NT2/D1 (cell line): ENCODE data around the gene OGDHL.

ENCODE experiments used
- YY1 ChIP-seq: IDR thresholded peaks from 2 replicates; pipeline ENCODE4 v1.6.1; 2011; ENCODE audit not compliant: insufficient read length, insufficient read depth
- ZNF274 ChIP-seq: IDR thresholded peaks from 2 replicates; pipeline ENCODE4 v1.6.1; 2011; ENCODE audit warnings: mild to moderate bottlenecking, low read depth, low read length

GRCh38 chr10:49743464-49744075 is 18.6 kb downstream of the OGDHL start:
- TF ChIP-seq YY1 (no peak), ZNF274 (no peak)
